Astrocyte (in vitro differentiated cells and primary cell): ENCODE data around the gene HP.

Experiments used
- CTCF ChIP-seq: IDR thresholded peaks from 2 replicates; pipeline ENCODE4 v1.5.1; 2011; ENCODE audit warnings: low read depth, mild to moderate bottlenecking, inconsistent platforms, low read length, moderate library complexity; ENCODE audit not compliant: insufficient read depth
- EZH2 ChIP-seq: IDR thresholded peaks from 2 replicates; pipeline ENCODE4 v1.6.1; 2012; ENCODE audit warnings: mild to moderate bottlenecking, low read length, inconsistent platforms; ENCODE audit not compliant: insufficient read depth

GRCh38 chr16:72107371-72107770 is 53.1 kb downstream of the HP start:
- TF ChIP-seq CTCF, result no peak
- TF ChIP-seq EZH2, result no peak
